ENCODE results near the gene SPPL2C.

SPPL2C gene

GRCh38 chr17:45833920-45834319 lies 10.8 kb upstream of the SPPL2C start:
- no peak for DNase-seq

GRCh38 chr17:45834471-45835396 lies 9.9 kb upstream of the SPPL2C start:
- DNase-seq, result no peak

- DNase-seq, result no peak
Measured at GRCh38 chr17:45835481-45835880, 9.2 kb upstream of the SPPL2C start.

GRCh38 chr17:45836047-45837044 lies 8.3 kb upstream of the SPPL2C start:
- DNase-seq, result no peak

- no peak for DNase-seq
Measured at GRCh38 chr17:45837187-45837586, 7.5 kb upstream of the SPPL2C start.

GRCh38 chr17:45837603-45838002 lies 7.1 kb upstream of the SPPL2C start:
- DNase-seq, result no peak

- DNase-seq, result no peak
Measured at GRCh38 chr17:45838751-45839295, 5.9 kb upstream of the SPPL2C start.

- DNase-seq, result no peak
Measured at GRCh38 chr17:45839442-45839841, 5.2 kb upstream of the SPPL2C start.

GRCh38 chr17:45841186-45841585 lies 3.5 kb upstream of the SPPL2C start:
- DNase-seq, result no peak

- DNase-seq, result no peak
Measured at GRCh38 chr17:45841883-45842525, 2.7 kb upstream of the SPPL2C start.

- no peak for DNase-seq
Measured at GRCh38 chr17:45843722-45844121, 959 bp upstream of the SPPL2C start.

GRCh38 chr17:45845376-45846185 lies 900 bp downstream of the SPPL2C start:
- no peak for DNase-seq

GRCh38 chr17:45846223-45846622 lies 1.5 kb downstream of the SPPL2C start:
- no peak for DNase-seq

- DNase-seq, result no peak
Measured at GRCh38 chr17:45846646-45847045, 2.0 kb downstream of the SPPL2C start.

GRCh38 chr17:45847101-45847500 lies 2.4 kb downstream of the SPPL2C start:
- no peak for DNase-seq

GRCh38 chr17:45847747-45848146 lies 3.1 kb downstream of the SPPL2C start:
- DNase-seq, result no peak

- DNase-seq, result no peak
Measured at GRCh38 chr17:45848405-45848804, 3.7 kb downstream of the SPPL2C start.

- DNase-seq, result no peak
Measured at GRCh38 chr17:45848868-45849535, 4.3 kb downstream of the SPPL2C start.

GRCh38 chr17:45849536-45849990 lies 4.9 kb downstream of the SPPL2C start:
- no peak for DNase-seq

GRCh38 chr17:45850011-45850410 lies 5.3 kb downstream of the SPPL2C start:
- no peak for DNase-seq

GRCh38 chr17:45850468-45850867 lies 5.8 kb downstream of the SPPL2C start:
- no peak for DNase-seq

Measured in activated CD4-positive, alpha-beta T cell treated with anti-CD3 and anti-CD28 coated beads for 48 hours (primary cell).